Measurements from ENCODE around the gene SLC35E2B. TPM values are rescaled to one million over a fixed set of nuclear protein-coding genes. Genes with fewer than 3 reads are reported as not detected.
"Not testable (repeated sequence)": the region's sequence is repeated elsewhere in the genome, so short reads cannot be mapped to it uniquely, and the experiment has no call there.

Gene SLC35E2B
- total RNA-seq, 1 experiment from 2014 or later, result 24.9 TPM

GRCh38 chr1:1683104-1683905, 9.3 kb downstream of the SLC35E2B start:
- Histone ChIP-seq H3K4me1 (ENCODE audit: low read length) (peaks cover 12% of the 10 kb centered on the region), H3K27me3 (ENCODE audit: low read length) (no peaks in the 10 kb centered on the region), H3K79me2 (ENCODE audit: low read length) (peaks cover 38% of the 10 kb centered on the region), H3K9ac (ENCODE audit: low read length) (no peak overlapping the region), H2AFZ (ENCODE audit: low read length) (no peak overlapping the region), H3K4me3 (ENCODE audit: low read length) (no peak overlapping the region), H3K36me3 (ENCODE audit: insufficient read depth, low read length) (no peaks in the 10 kb centered on the region), H3K9me2 (replicated peaks; ENCODE audit: insufficient read depth, low read length) (no peaks in the 10 kb centered on the region), H4K20me1 (ENCODE audit: insufficient read depth, low read depth, low read length) (no peaks in the 10 kb centered on the region), H3K27ac (ENCODE audit: low read length) (no peak overlapping the region), H3K9me3 (ENCODE audit: low read length) (no peaks in the 10 kb centered on the region), H3K4me2 (ENCODE audit: low read depth, low read length, poor library complexity, severe bottlenecking) (no peak overlapping the region)
- no peak for DNase-seq

- Histone ChIP-seq H3K4me2 (ENCODE audit: low read depth, low read length, poor library complexity, severe bottlenecking) (no peak overlapping the region), H3K4me3 (ENCODE audit: low read length) (no peak overlapping the region), H3K9me2 (replicated peaks; ENCODE audit: insufficient read depth, low read length) (no peaks in the 10 kb centered on the region), H4K20me1 (ENCODE audit: insufficient read depth, low read depth, low read length) (no peaks in the 10 kb centered on the region), H3K9ac (ENCODE audit: low read length) (no peak overlapping the region), H3K36me3 (ENCODE audit: insufficient read depth, low read length) (no peaks in the 10 kb centered on the region), H3K9me3 (ENCODE audit: low read length) (no peaks in the 10 kb centered on the region), H3K27ac (ENCODE audit: low read length) (no peak overlapping the region), H3K4me1 (ENCODE audit: low read length) (peaks cover 22% of the 10 kb centered on the region), H3K79me2 (ENCODE audit: low read length) (peaks cover 36% of the 10 kb centered on the region), H3K27me3 (ENCODE audit: low read length) (no peaks in the 10 kb centered on the region), H2AFZ (ENCODE audit: low read length) (no peak overlapping the region)
- peak; percentile 34 for DNase-seq
These were observed 11.7 kb downstream of the SLC35E2B start for GRCh38 chr1:1680912-1681273.

- Histone ChIP-seq H3K4me2 (ENCODE audit: low read depth, low read length, poor library complexity, severe bottlenecking) (no peak overlapping the region), H3K27me3 (ENCODE audit: low read length) (no peaks in the 10 kb centered on the region), H3K79me2 (ENCODE audit: low read length) (peaks cover 32% of the 10 kb centered on the region), H2AFZ (ENCODE audit: low read length) (no peak overlapping the region), H3K4me1 (ENCODE audit: low read length) (peaks cover 22% of the 10 kb centered on the region), H3K36me3 (ENCODE audit: insufficient read depth, low read length) (no peaks in the 10 kb centered on the region), H3K9me3 (ENCODE audit: low read length) (no peaks in the 10 kb centered on the region), H3K27ac (ENCODE audit: low read length) (no peak overlapping the region), H3K4me3 (ENCODE audit: low read length) (no peak overlapping the region), H3K9ac (ENCODE audit: low read length) (no peak overlapping the region), H4K20me1 (ENCODE audit: insufficient read depth, low read depth, low read length) (no peaks in the 10 kb centered on the region), H3K9me2 (replicated peaks; ENCODE audit: insufficient read depth, low read length) (no peaks in the 10 kb centered on the region)
- peak; percentile 31 for DNase-seq
These were observed 12.3 kb downstream of the SLC35E2B start for GRCh38 chr1:1680031-1680911.

GRCh38 chr1:1678581-1679380, 13.8 kb downstream of the SLC35E2B start:
- Histone ChIP-seq H3K9me3 (ENCODE audit: low read length) (no peaks in the 10 kb centered on the region), H2AFZ (ENCODE audit: low read length) (no peak overlapping the region), H3K9me2 (replicated peaks; ENCODE audit: insufficient read depth, low read length) (no peaks in the 10 kb centered on the region), H3K27ac (ENCODE audit: low read length) (peak overlapping the region; percentile 85), H3K4me2 (ENCODE audit: low read depth, low read length, poor library complexity, severe bottlenecking) (peak overlapping the region; percentile 88), H3K4me1 (ENCODE audit: low read length) (peaks cover 22% of the 10 kb centered on the region), H3K9ac (ENCODE audit: low read length) (peak overlapping the region; percentile 79), H4K20me1 (ENCODE audit: insufficient read depth, low read depth, low read length) (no peaks in the 10 kb centered on the region), H3K27me3 (ENCODE audit: low read length) (no peaks in the 10 kb centered on the region), H3K4me3 (ENCODE audit: low read length) (peak overlapping the region; percentile 71), H3K36me3 (ENCODE audit: insufficient read depth, low read length) (no peaks in the 10 kb centered on the region), H3K79me2 (ENCODE audit: low read length) (peaks cover 28% of the 10 kb centered on the region)
- peak; percentile 91 for DNase-seq

GRCh38 chr1:1677718-1678580, 14.6 kb downstream of the SLC35E2B start:
- no peaks in the 10 kb centered on the region for H3K9me2 ChIP-seq (replicated peaks; ENCODE audit: insufficient read depth, low read length)
- no peaks in the 10 kb centered on the region for H3K27me3 ChIP-seq (ENCODE audit: low read length)
- H3K4me1 ChIP-seq (ENCODE audit: low read length), result peaks cover 22% of the 10 kb centered on the region
- H3K9me3 ChIP-seq (ENCODE audit: low read length), result no peaks in the 10 kb centered on the region
- peak; percentile 87 for DNase-seq
- peak overlapping the region; percentile 85 for H3K27ac ChIP-seq (ENCODE audit: low read length)
- H3K79me2 ChIP-seq (ENCODE audit: low read length), result peaks cover 20% of the 10 kb centered on the region
- H3K4me3 ChIP-seq (ENCODE audit: low read length), result peak overlapping the region; percentile 71
- peak overlapping the region; percentile 64; the same call in 1 of the 2 replicates for H2AFZ ChIP-seq (ENCODE audit: low read length)
- H3K9ac ChIP-seq (ENCODE audit: low read length), result peak overlapping the region; percentile 79
- H3K4me2 ChIP-seq (ENCODE audit: low read depth, low read length, poor library complexity, severe bottlenecking), result peak overlapping the region; percentile 88
- H4K20me1 ChIP-seq (ENCODE audit: insufficient read depth, low read depth, low read length), result no peaks in the 10 kb centered on the region
- H3K36me3 ChIP-seq (ENCODE audit: insufficient read depth, low read length), result no peaks in the 10 kb centered on the region

GRCh38 chr1:1676087-1676486, 16.5 kb downstream of the SLC35E2B start:
- peaks cover 22% of the 10 kb centered on the region for H3K4me1 ChIP-seq (ENCODE audit: low read length)
- not testable (repeated sequence) for H3K9me3 ChIP-seq (ENCODE audit: low read length); DNase-seq; H3K9me2 ChIP-seq (replicated peaks; ENCODE audit: insufficient read depth, low read length); H3K36me3 ChIP-seq (ENCODE audit: insufficient read depth, low read length); H3K9ac ChIP-seq (ENCODE audit: low read length); H4K20me1 ChIP-seq (ENCODE audit: insufficient read depth, low read depth, low read length); H2AFZ ChIP-seq (ENCODE audit: low read length); H3K27me3 ChIP-seq (ENCODE audit: low read length); H3K27ac ChIP-seq (ENCODE audit: low read length); H3K4me3 ChIP-seq (ENCODE audit: low read length); H3K4me2 ChIP-seq (ENCODE audit: low read depth, low read length, poor library complexity, severe bottlenecking)
- H3K79me2 ChIP-seq (ENCODE audit: low read length), result peaks cover 13% of the 10 kb centered on the region; the same call in 1 of the 2 replicates

GRCh38 chr1:1675218-1675617, 17.4 kb downstream of the SLC35E2B start:
- not testable (repeated sequence) for H3K27ac ChIP-seq (ENCODE audit: low read length)

More at GRCh38 chr1:1675218-1675617, 17.4 kb downstream of the SLC35E2B start:
- Histone ChIP-seq H3K4me1 (ENCODE audit: low read length) (peaks cover 22% of the 10 kb centered on the region), H3K79me2 (ENCODE audit: low read length) (peaks cover 13% of the 10 kb centered on the region; the same call in 1 of the 2 replicates)
- not testable (repeated sequence) for H3K4me3 ChIP-seq (ENCODE audit: low read length); H2AFZ ChIP-seq (ENCODE audit: low read length); H3K9ac ChIP-seq (ENCODE audit: low read length); H3K4me2 ChIP-seq (ENCODE audit: low read depth, low read length, poor library complexity, severe bottlenecking); H3K36me3 ChIP-seq (ENCODE audit: insufficient read depth, low read length); DNase-seq; H3K9me2 ChIP-seq (replicated peaks; ENCODE audit: insufficient read depth, low read length); H3K27me3 ChIP-seq (ENCODE audit: low read length); H3K9me3 ChIP-seq (ENCODE audit: low read length); H4K20me1 ChIP-seq (ENCODE audit: insufficient read depth, low read depth, low read length)
